Fibroblast of skin of right biceps (primary cell): ENCODE data around the gene COL16A1.
A peak's percentile ranks its signal among the peaks of the same experiment; 100 is the strongest.
"Not testable (repeated sequence)": the region's sequence is repeated elsewhere in the genome, so short reads cannot be mapped to it uniquely, and the experiment has no call there.

Experiments used
- DNase-seq: peaks from one replicate; pipeline ENCODE4 v3.0.0-alpha.2; 2013

The COL16A1 gene

GRCh38 chr1:31732751-31733289 is 29.0 kb upstream of the COL16A1 start:
- DNase-seq, result no peak

- DNase-seq, result no peak
These were observed 28.5 kb upstream of the COL16A1 start for GRCh38 chr1:31732343-31732742.

GRCh38 chr1:31731049-31731565 is 27.3 kb upstream of the COL16A1 start:
- no peak for DNase-seq

- no peak for DNase-seq
These were observed 26.7 kb upstream of the COL16A1 start for GRCh38 chr1:31730336-31731048.

GRCh38 chr1:31727849-31728248 is 24.0 kb upstream of the COL16A1 start:
- DNase-seq, result no peak

- no peak for DNase-seq
These were observed 23.4 kb upstream of the COL16A1 start for GRCh38 chr1:31727195-31727594.

- DNase-seq, result no peak
These were observed 22.9 kb upstream of the COL16A1 start for GRCh38 chr1:31726715-31727114.

GRCh38 chr1:31725777-31726535 is 22.1 kb upstream of the COL16A1 start:
- DNase-seq, result no peak

GRCh38 chr1:31725134-31725533 is 21.3 kb upstream of the COL16A1 start:
- DNase-seq, result no peak

- DNase-seq, result peak; percentile 85
These were observed 20.1 kb upstream of the COL16A1 start for GRCh38 chr1:31723828-31724359.

GRCh38 chr1:31718327-31718897 is 14.6 kb upstream of the COL16A1 start:
- DNase-seq, result no peak

GRCh38 chr1:31717341-31717740 is 13.5 kb upstream of the COL16A1 start:
- peak; percentile 30 for DNase-seq

GRCh38 chr1:31715873-31716220 is 12.0 kb upstream of the COL16A1 start:
- no peak for DNase-seq

GRCh38 chr1:31715087-31715872 is 11.5 kb upstream of the COL16A1 start:
- DNase-seq, result peak; percentile 92

- DNase-seq, result peak; percentile 94
These were observed 10.7 kb upstream of the COL16A1 start for GRCh38 chr1:31714442-31715086.

GRCh38 chr1:31712630-31713029 is 8.8 kb upstream of the COL16A1 start:
- DNase-seq, result peak; percentile 96

GRCh38 chr1:31712068-31712467 is 8.3 kb upstream of the COL16A1 start:
- DNase-seq, result peak; percentile 92

GRCh38 chr1:31708324-31708723 is 4.5 kb upstream of the COL16A1 start:
- peak; percentile 32 for DNase-seq

GRCh38 chr1:31707711-31708110 is 3.9 kb upstream of the COL16A1 start:
- peak; percentile 68 for DNase-seq

GRCh38 chr1:31707059-31707600 is 3.3 kb upstream of the COL16A1 start:
- DNase-seq, result not testable (repeated sequence)

GRCh38 chr1:31706384-31707058 is 2.7 kb upstream of the COL16A1 start:
- no peak for DNase-seq
